Tibial nerve (tissue), 4 donors: Measurements from ENCODE around the gene FHAD1.

ENCODE experiments used
- CTCF ChIP-seq, 5 experiments: fragments of 200-600 bp in 3 of 5; fragments of 450-650 bp in 2 of 5; sonication (generic) in 3 of 5; IDR thresholded peaks; one replicate each; pipeline ENCODE4 v1.5.1; 2016 to 2019; ENCODE audit warnings: antibody characterized with exemption in 5 of 5, mild to moderate bottlenecking in 3 of 5, moderate library complexity in 2 of 5
- EP300 ChIP-seq, 2 donors: sonication (generic); formaldehyde crosslinking; IDR thresholded peaks; one replicate each; pipeline ENCODE4 v1.6.1; 2017; ENCODE audit warnings: antibody characterized with exemption in 2 of 2, mild to moderate bottlenecking in 1 of 2
- POLR2A ChIP-seq, 2 donors: fragments of 450-650 bp; IDR thresholded peaks; one replicate each; pipeline ENCODE4 v1.6.1; 2017; ENCODE audit warnings: antibody characterized with exemption in 2 of 2, mild to moderate bottlenecking in 2 of 2, moderate library complexity in 2 of 2

GRCh38 chr1:15413563-15414444 is 166.8 kb downstream of the FHAD1 start:
- no peak for TF ChIP-seq CTCF (IDR thresholded peaks at IDR 0.05)
- TF ChIP-seq POLR2A (IDR thresholded peaks at IDR 0.05) = no peak
- no peak for TF ChIP-seq EP300 (IDR thresholded peaks at IDR 0.05)
